CD4-positive, alpha-beta T cell (primary cell): Measurements from ENCODE around the gene HADH. TPM values are rescaled to one million over a fixed set of nuclear protein-coding genes. Genes with fewer than 3 reads are reported as not detected.

Experiments
- ATAC-seq: fragments of 200-7000 bp; cut with Tn5 transposase; one replicate; pipeline ENCODE4 v1.10.0; 2022; ENCODE audit warnings: mild to moderate bottlenecking; ENCODE audit not compliant: poor library complexity
- CTCF ChIA-PET: fragments of 350-600 bp; sonication (Branson Sonifier 250); formaldehyde crosslinking; loops from one replicate; lab custom pipeline; 2021; ENCODE audit warnings: antibody characterized with exemption, inconsistent platforms; lab: Charles Lee
- POLR2A ChIA-PET: fragments of 350-600 bp; sonication (Branson Sonifier 250); formaldehyde crosslinking; loops from one replicate; lab custom pipeline; 2021; ENCODE audit warnings: antibody characterized with exemption, inconsistent platforms; lab: Charles Lee
- DNase-seq, 14 experiments: peaks; one replicate each; pipeline ENCODE4 v3.0.0-alpha.2; 2013 to 2020; ENCODE audit warnings: mixed read lengths in 2 of 14
- H3K27ac ChIP-seq, 2 donors: one replicate each; pipeline versions ENCODE4 v1.5.1 to v1.7.0; 2013; ENCODE audit warnings: low read length in 2 of 2, low read depth in 1 of 2, mild to moderate bottlenecking in 1 of 2
- H3K27me3 ChIP-seq, 2 experiments: 1 replicate in 1 of 2; 2 replicates in 1 of 2; pipeline versions ENCODE4 v1.6.1 to v1.7.0; 2013; ENCODE audit warnings: low read length in 2 of 2, control low read depth in 1 of 2, mild to moderate bottlenecking in 1 of 2, moderate library complexity in 1 of 2; ENCODE audit not compliant: insufficient read depth in 2 of 2, control insufficient read depth in 1 of 2
- H3K36me3 ChIP-seq: one replicate; pipeline ENCODE4 v1.6.1; 2013; ENCODE audit warnings: low read length, control low read depth; ENCODE audit not compliant: insufficient read depth
- H3K4me1 ChIP-seq: one replicate; pipeline ENCODE4 v1.6.1; 2013; ENCODE audit warnings: low read length, control low read depth; ENCODE audit not compliant: insufficient read depth
- H3K4me3 ChIP-seq: one replicate; pipeline ENCODE4 v1.5.1; 2013; ENCODE audit warnings: mild to moderate bottlenecking, low read length, moderate library complexity
- H3K9me3 ChIP-seq, 2 experiments: 1 replicate in 1 of 2; 2 replicates in 1 of 2; pipeline versions ENCODE4 v1.6.1 to v1.7.0; 2013; ENCODE audit warnings: low read length in 2 of 2, mild to moderate bottlenecking in 2 of 2, control low read depth in 1 of 2, moderate library complexity in 1 of 2; ENCODE audit not compliant: control insufficient read depth in 1 of 2, insufficient read depth in 1 of 2
- H3K27ac Mint-ChIP-seq: one replicate; pipeline ENCODE4 v1.8.0; 2020; ENCODE audit warnings: mixed read lengths
- H3K27me3 Mint-ChIP-seq: one replicate; pipeline ENCODE4 v1.8.0; 2021; ENCODE audit warnings: mixed read lengths
- H3K36me3 Mint-ChIP-seq: one replicate; pipeline ENCODE4 v1.8.0; 2021; ENCODE audit warnings: low read depth, mixed read lengths
- H3K4me1 Mint-ChIP-seq: one replicate; pipeline ENCODE4 v1.8.0; 2021; ENCODE audit warnings: low read depth, mixed read lengths
- H3K4me3 Mint-ChIP-seq: one replicate; pipeline ENCODE4 v1.8.0; 2020; ENCODE audit warnings: mild to moderate bottlenecking, mixed read lengths
- H3K9me3 Mint-ChIP-seq: one replicate; pipeline ENCODE4 v1.8.0; 2020; ENCODE audit warnings: mixed read lengths
- CTCF ChIP-seq: fragments of 200-600 bp; IDR thresholded peaks from one replicate; pipeline ENCODE4 v1.8.0; 2022; ENCODE audit warnings: antibody characterized with exemption, mild to moderate bottlenecking
- intact Hi-C, 2 experiments: fragments of 100-400 bp; cut with DNase I in 1 of 2; cut with micrococcal nuclease in 1 of 2; formaldehyde crosslinking; loops; one replicate each; pipeline versions ENCODE4 v1.15.1 to v1.9.0; 2023 to 2025; cut with DNase I, micrococcal nuclease
- total RNA-seq, 174 experiments: library from RNA in 2 of 174; stranded (reverse) in 2 of 174; gene quantifications; one replicate each; pipeline ENCODE4 v1.2.3 and lab custom pipeline; 2021 to 2026

The HADH gene
- total RNA-seq, 2 experiments from 2014 or later: 16.1 to 16.3 TPM

- no peak for TF ChIP-seq CTCF
- H3K4me1 ChIP-seq: peaks cover 53% of the 10 kb centered on the region
- Mint-ChIP-seq H3K36me3 (peaks cover 18% of the 10 kb centered on the region), H3K27me3 (no peaks in the 10 kb centered on the region), H3K4me3 (no peak overlapping the region), H3K4me1 (peaks cover 82% of the 10 kb centered on the region), H3K9me3 (no peaks in the 10 kb centered on the region), H3K27ac (peak overlapping the region; percentile 97)
- intact Hi-C loops: loop anchor here in 1 of 2 experiments (5.0 to 10.0 kb wide), 2 partner anchors 134 to 311 kb away; partner anchors contain the start of gene LEF1
- ChIA-PET CTCF (no interaction called here), POLR2A (interaction anchor here (1.6 kb wide), 1 partner anchor 16 kb away, joined by 5 read pairs; no protein-coding TSS in a partner anchor)
- no peaks in the 10 kb centered on the region for H3K27me3 ChIP-seq
- H3K36me3 ChIP-seq: peaks cover 17% of the 10 kb centered on the region
- DNase-seq (no peak), ATAC-seq (no peak)
- no peaks in the 10 kb centered on the region for H3K9me3 ChIP-seq
- no peak overlapping the region for H3K27ac ChIP-seq
- no peak overlapping the region for H3K4me3 ChIP-seq
These were observed 43.7 kb downstream of the HADH start for GRCh38 chr4:108033348-108033747.

GRCh38 chr4:108034565-108034964, 44.9 kb downstream of the HADH start:
- peak in 2 of 14 experiments; percentile 40 to 56 for DNase-seq
- POLR2A ChIA-PET: interaction anchor here (0.7 to 3.0 kb wide), 11 partner anchors 9 to 138 kb away, joined by 3 to 21 read pairs (median 5); partner anchors contain the start of gene LEF1

GRCh38 chr4:108035691-108036090, 46.0 kb downstream of the HADH start:
- POLR2A ChIA-PET: interaction anchor here (0.6 to 3.0 kb wide), 32 partner anchors 8 to 1119 kb away, joined by 3 to 21 read pairs (median 4); partner anchors contain the start of gene LEF1
- intact Hi-C loops: loop anchor here in 1 of 2 experiments (10.0 kb wide), 1 partner anchor 309 kb away; no protein-coding TSS in a partner anchor
- no peak for TF ChIP-seq CTCF
- no peaks in the 10 kb centered on the region for H3K27me3 Mint-ChIP-seq
- peak overlapping the region; percentile 97 for H3K27ac Mint-ChIP-seq
- DNase-seq (peak in 1 of 14 experiments; percentile 28), ATAC-seq (no peak)
- CTCF ChIA-PET: interaction anchor here (0.5 to 1.0 kb wide), 3 partner anchors 17 to 533 kb away, joined by 3 to 4 read pairs (median 3); no protein-coding TSS in a partner anchor
- no peaks in the 10 kb centered on the region for H3K9me3 Mint-ChIP-seq
- Histone ChIP-seq H3K4me1 (peaks cover 33% of the 10 kb centered on the region), H3K9me3 (no peaks in the 10 kb centered on the region), H3K27ac (peak overlapping the region; percentile 37 to 68), H3K4me3 (no peak overlapping the region), H3K36me3 (peaks cover 17% of the 10 kb centered on the region), H3K27me3 (no peaks in the 10 kb centered on the region)
- peaks cover 68% of the 10 kb centered on the region for H3K4me1 Mint-ChIP-seq
- peak overlapping the region; percentile 70 for H3K4me3 Mint-ChIP-seq
- H3K36me3 Mint-ChIP-seq: peaks cover 8% of the 10 kb centered on the region

More at GRCh38 chr4:108034565-108034964, 44.9 kb downstream of the HADH start:
- H3K4me1 ChIP-seq: peaks cover 43% of the 10 kb centered on the region
- H3K27me3 ChIP-seq: no peaks in the 10 kb centered on the region
- Mint-ChIP-seq H3K36me3 (peaks cover 13% of the 10 kb centered on the region), H3K9me3 (no peaks in the 10 kb centered on the region), H3K27ac (peak overlapping the region; percentile 97), H3K27me3 (no peaks in the 10 kb centered on the region), H3K4me3 (peak overlapping the region; percentile 38), H3K4me1 (peaks cover 80% of the 10 kb centered on the region)
- ATAC-seq: no peak
- CTCF ChIA-PET: interaction anchor here (0.9 to 1.4 kb wide), 3 partner anchors 16 to 538 kb away, joined by 3 to 4 read pairs (median 3); no protein-coding TSS in a partner anchor
- H3K27ac ChIP-seq: no peak overlapping the region
- no peak for TF ChIP-seq CTCF
- no peak overlapping the region for H3K4me3 ChIP-seq
- H3K36me3 ChIP-seq: peaks cover 17% of the 10 kb centered on the region
- intact Hi-C loops: loop anchor here in 1 of 2 experiments (5.0 to 10.0 kb wide), 2 partner anchors 133 to 310 kb away; partner anchors contain the start of gene LEF1
- H3K9me3 ChIP-seq: no peaks in the 10 kb centered on the region
